PC-3 (cell line): ENCODE measurements around the gene PTPRN2. TPM values are rescaled to one million over a fixed set of nuclear protein-coding genes. Genes with fewer than 3 reads are reported as not detected.

Experiments used
- ATAC-seq: fragments of 200-7000 bp; cut with Tn5 transposase; 2 replicates; pipeline ENCODE4 v1.9.1; 2020; ENCODE audit warnings: mild to moderate bottlenecking, moderate library complexity
- BruUV-seq: library from RNA; stranded (reverse); fragments of 400-500 nt; replicated peaks from 2 replicates; lab custom pipeline; 2021; lab: Mats Ljungman, UMichigan
- CTCF ChIA-PET: fragments of 300-600 bp; sonication (Branson Sonifier 250); formaldehyde crosslinking; loops from one replicate; lab custom pipeline; 2022; ENCODE audit warnings: antibody characterized with exemption; lab: Charles Lee
- POLR2A ChIA-PET: fragments of 300-600 bp; sonication (Branson Sonifier 250); formaldehyde crosslinking; loops from one replicate; lab custom pipeline; 2022; ENCODE audit warnings: antibody characterized with exemption; ENCODE audit not compliant: unreplicated experiment; lab: Charles Lee
- DNase-seq: peaks from one replicate; pipeline ENCODE4 v3.0.0-alpha.2; 2015
- H2AFZ ChIP-seq: fragments of 300-600 bp; sonication (generic); 2 replicates; pipeline ENCODE4 v1.6.0; 2016; ENCODE audit warnings: antibody characterized with exemption, low read length
- H3F3A ChIP-seq: fragments of 300-600 bp; sonication (generic); one replicate; pipeline ENCODE4 v1.6.0; 2017; ENCODE audit warnings: antibody characterized with exemption, low read length, control low read depth, mild to moderate bottlenecking; ENCODE audit not compliant: unreplicated experiment
- H3K27ac ChIP-seq: fragments of 300-600 bp; sonication (generic); 2 replicates; pipeline ENCODE4 v1.5.1; 2016; ENCODE audit warnings: mild to moderate bottlenecking, low read length
- H3K27me3 ChIP-seq: fragments of 300-600 bp; sonication (generic); 2 replicates; pipeline ENCODE4 v1.6.1; 2016; ENCODE audit warnings: low read length, mixed read lengths
- H3K36me3 ChIP-seq: fragments of 300-600 bp; sonication (generic); 2 replicates; pipeline ENCODE4 v1.6.1; 2016; ENCODE audit warnings: low read depth, mixed run types, low read length, mixed read lengths
- H3K4me1 ChIP-seq: fragments of 300-600 bp; sonication (generic); 2 replicates; pipeline ENCODE4 v1.5.1; 2016; ENCODE audit warnings: low read length; ENCODE audit not compliant: insufficient read depth
- H3K4me2 ChIP-seq: fragments of 300-600 bp; sonication (generic); 2 replicates; pipeline ENCODE4 v1.6.0; 2016; ENCODE audit warnings: low read length
- H3K4me3 ChIP-seq: fragments of 300-600 bp; sonication (generic); 2 replicates; pipeline ENCODE4 v1.5.1; 2016; ENCODE audit warnings: mild to moderate bottlenecking, low read length, mixed read lengths
- H3K79me2 ChIP-seq: fragments of 300-600 bp; sonication (generic); 2 replicates; pipeline ENCODE4 v1.6.1; 2017; ENCODE audit warnings: low read length, mixed read lengths
- H3K9ac ChIP-seq: fragments of 300-600 bp; sonication (generic); 2 replicates; pipeline ENCODE4 v1.6.0; 2016; ENCODE audit warnings: mild to moderate bottlenecking, low read length
- H3K9me2 ChIP-seq: fragments of 300-600 bp; sonication (generic); replicated peaks from 2 replicates; pipeline ENCODE4 v1.6.1; 2016; ENCODE audit warnings: mixed run types, low read length, mixed read lengths
- H3K9me3 ChIP-seq: fragments of 300-600 bp; sonication (generic); 2 replicates; pipeline ENCODE4 v1.6.1; 2016; ENCODE audit warnings: low read length, mixed read lengths
- H4K20me1 ChIP-seq: fragments of 300-600 bp; sonication (generic); 2 replicates; pipeline ENCODE4 v1.6.1; 2016; ENCODE audit warnings: low read length, mixed read lengths
- CTCF ChIP-seq: fragments of 300-600 bp; sonication (generic); conservative IDR thresholded peaks from 2 replicates; pipeline ENCODE4 v1.5.1; 2017; ENCODE audit warnings: antibody characterized with exemption, low read depth, mild to moderate bottlenecking, low read length
- EZH2 ChIP-seq: fragments of 300-600 bp; sonication (generic); IDR thresholded peaks from one replicate; pipeline ENCODE4 v1.6.1; 2017; ENCODE audit warnings: antibody characterized with exemption, mild to moderate bottlenecking, low read length; ENCODE audit not compliant: unreplicated experiment
- EZH2phosphoT487 ChIP-seq: fragments of 300-600 bp; sonication (generic); IDR thresholded peaks from 2 replicates; pipeline ENCODE4 v1.6.1; 2018; ENCODE audit warnings: mild to moderate bottlenecking, antibody characterized with exemption, low read length, borderline replicate concordance
- intact Hi-C: fragments of 100-400 bp; cut with micrococcal nuclease; formaldehyde crosslinking; loops from 2 replicates; pipeline ENCODE4 v1.9.0; 2023
- total RNA-seq: library from RNA; depleted of rRNA; stranded (reverse); fragments of >200 nt; gene quantifications from 2 replicates; pipeline ENCODE4 v1.2.3, GENCODE V29; 2014

Gene PTPRN2
- total RNA-seq, 1 experiment from 2014 or later: 3.2 TPM

- intact Hi-C loops: no loop called here
- Histone ChIP-seq H3K27ac (no peak overlapping the region), H3K4me2 (no peak overlapping the region), H3K4me3 (no peak overlapping the region), H3K79me2 (no peaks in the 10 kb centered on the region), H2AFZ (no peak overlapping the region), H3K9me2 (no peaks in the 10 kb centered on the region), H3K36me3 (no peaks in the 10 kb centered on the region), H3K4me1 (no peaks in the 10 kb centered on the region), H3K9me3 (no peaks in the 10 kb centered on the region), H4K20me1 (no peaks in the 10 kb centered on the region), H3K9ac (no peak overlapping the region), H3F3A (no peaks in the 10 kb centered on the region), H3K27me3 (no peaks in the 10 kb centered on the region)
- ChIA-PET CTCF (no interaction called here), POLR2A (no interaction called here)
- DNase-seq (no peak), ATAC-seq (no peak)
- no TSS peak for BruUV-seq
- TF ChIP-seq CTCF (no peak), EZH2phosphoT487 (no peak), EZH2 (no peak)
Observed at GRCh38 chr7:158097453-158098124, 490.0 kb downstream of the PTPRN2 start.

GRCh38 chr7:158097106-158097452, 490.5 kb downstream of the PTPRN2 start:
- H3K27me3 ChIP-seq: no peaks in the 10 kb centered on the region
- no TSS peak for BruUV-seq
- no peak overlapping the region for H3K27ac ChIP-seq
- H3K4me2 ChIP-seq: no peak overlapping the region
- POLR2A ChIA-PET: no interaction called here
- no peaks in the 10 kb centered on the region for H3K4me1 ChIP-seq
- no peak overlapping the region for H2AFZ ChIP-seq
- no peaks in the 10 kb centered on the region for H3K79me2 ChIP-seq
- TF ChIP-seq EZH2phosphoT487 (no peak), CTCF (no peak), EZH2 (no peak)
- no peaks in the 10 kb centered on the region for H3K9me3 ChIP-seq
- H3K36me3 ChIP-seq: no peaks in the 10 kb centered on the region
- ATAC-seq: no peak
- no peaks in the 10 kb centered on the region for H4K20me1 ChIP-seq
- H3K4me3 ChIP-seq: no peak overlapping the region
- no peak overlapping the region for H3K9ac ChIP-seq
- intact Hi-C loops: no loop called here
- no peaks in the 10 kb centered on the region for H3F3A ChIP-seq
- H3K9me2 ChIP-seq: no peaks in the 10 kb centered on the region
- CTCF ChIA-PET: no interaction called here
- no peak for DNase-seq

- Histone ChIP-seq H3K9ac (no peak overlapping the region), H3K27me3 (no peaks in the 10 kb centered on the region), H3K9me3 (no peaks in the 10 kb centered on the region), H3K4me3 (no peak overlapping the region), H3K9me2 (no peaks in the 10 kb centered on the region), H3K79me2 (no peaks in the 10 kb centered on the region), H3K27ac (no peak overlapping the region), H2AFZ (no peak overlapping the region), H4K20me1 (no peaks in the 10 kb centered on the region), H3K4me1 (no peaks in the 10 kb centered on the region), H3K4me2 (no peak overlapping the region), H3F3A (no peaks in the 10 kb centered on the region), H3K36me3 (no peaks in the 10 kb centered on the region)
- ChIA-PET POLR2A (no interaction called here), CTCF (no interaction called here)
- BruUV-seq: no TSS peak
- intact Hi-C loops: no loop called here
- no peak for DNase-seq
- ATAC-seq: no peak
- TF ChIP-seq CTCF: no peak
- TF ChIP-seq EZH2: no peak
- TF ChIP-seq EZH2phosphoT487: no peak
Observed at GRCh38 chr7:158096582-158096981, 491.0 kb downstream of the PTPRN2 start.
